ENCODE measurements around the gene NPAS4. TPM values are rescaled to one million over a fixed set of nuclear protein-coding genes. Genes with fewer than 3 reads are reported as not detected.

NPAS4 gene
- total RNA-seq, 1 donor from 2014 or later: under 0.01 TPM

- Histone ChIP-seq H3K36me3 (ENCODE audit: control insufficient read depth in 3 of 3, insufficient read depth in 3 of 3, low read length in 3 of 3) (no peaks in the 10 kb centered on the region), H3K9me3 (ENCODE audit: control insufficient read depth in 3 of 3, low read length in 3 of 3) (no peaks in the 10 kb centered on the region), H3K27me3 (ENCODE audit: control insufficient read depth in 3 of 3, insufficient read depth in 3 of 3, low read length in 3 of 3) (peaks cover 0 to 3% (median 3%) of the 10 kb centered on the region in 3 donors), H3K9ac (ENCODE audit: low read depth in 1 of 3, low read length in 3 of 3) (no peak overlapping the region), H3K27ac (ENCODE audit: low read depth, low read length) (no peak overlapping the region), H3K4me1 (ENCODE audit: control insufficient read depth in 3 of 3, insufficient read depth in 3 of 3, low read length in 3 of 3) (peaks cover 0 to 1% (median 0%) of the 10 kb centered on the region in 3 donors), H3K4me3 (ENCODE audit: low read length in 3 of 3) (no peak overlapping the region)
Observed at GRCh38 chr11:66393954-66394353, 26.9 kb upstream of the NPAS4 start.

DNA sequence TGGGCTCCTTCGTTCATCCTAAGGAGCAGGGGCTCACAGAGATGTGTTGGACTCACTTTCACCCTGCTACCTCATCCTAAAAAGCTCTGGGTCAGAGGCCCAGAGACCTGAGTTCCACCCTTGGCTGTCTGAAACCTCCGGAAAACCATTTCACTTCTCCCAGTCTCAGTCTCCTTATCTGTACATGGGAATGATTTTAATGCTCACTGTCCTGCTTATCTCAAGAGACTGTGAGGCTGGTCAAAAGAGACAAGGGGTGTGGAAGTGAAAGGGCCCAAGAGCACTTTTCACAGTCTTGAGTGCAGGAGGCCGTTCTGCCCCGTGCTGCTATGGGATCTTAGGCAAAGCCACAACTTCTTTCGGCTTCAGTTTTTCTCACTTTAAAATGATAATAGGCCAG, 13.2 kb upstream of the NPAS4 start:
- Histone ChIP-seq H3K4me3 (ENCODE audit: low read length in 3 of 3) (no peak overlapping the region), H3K27ac (ENCODE audit: low read depth, low read length) (no peak overlapping the region), H3K9me3 (ENCODE audit: control insufficient read depth in 3 of 3, low read length in 3 of 3) (no peaks in the 10 kb centered on the region), H3K9ac (ENCODE audit: low read depth in 1 of 3, low read length in 3 of 3) (no peak overlapping the region), H3K4me1 (ENCODE audit: control insufficient read depth in 3 of 3, insufficient read depth in 3 of 3, low read length in 3 of 3) (peaks cover 0 to 5% (median 5%) of the 10 kb centered on the region in 3 donors), H3K36me3 (ENCODE audit: control insufficient read depth in 3 of 3, insufficient read depth in 3 of 3, low read length in 3 of 3) (no peaks in the 10 kb centered on the region), H3K27me3 (ENCODE audit: control insufficient read depth in 3 of 3, insufficient read depth in 3 of 3, low read length in 3 of 3) (peaks cover 12 to 36% (median 20%) of the 10 kb centered on the region in 3 donors)

DNA sequence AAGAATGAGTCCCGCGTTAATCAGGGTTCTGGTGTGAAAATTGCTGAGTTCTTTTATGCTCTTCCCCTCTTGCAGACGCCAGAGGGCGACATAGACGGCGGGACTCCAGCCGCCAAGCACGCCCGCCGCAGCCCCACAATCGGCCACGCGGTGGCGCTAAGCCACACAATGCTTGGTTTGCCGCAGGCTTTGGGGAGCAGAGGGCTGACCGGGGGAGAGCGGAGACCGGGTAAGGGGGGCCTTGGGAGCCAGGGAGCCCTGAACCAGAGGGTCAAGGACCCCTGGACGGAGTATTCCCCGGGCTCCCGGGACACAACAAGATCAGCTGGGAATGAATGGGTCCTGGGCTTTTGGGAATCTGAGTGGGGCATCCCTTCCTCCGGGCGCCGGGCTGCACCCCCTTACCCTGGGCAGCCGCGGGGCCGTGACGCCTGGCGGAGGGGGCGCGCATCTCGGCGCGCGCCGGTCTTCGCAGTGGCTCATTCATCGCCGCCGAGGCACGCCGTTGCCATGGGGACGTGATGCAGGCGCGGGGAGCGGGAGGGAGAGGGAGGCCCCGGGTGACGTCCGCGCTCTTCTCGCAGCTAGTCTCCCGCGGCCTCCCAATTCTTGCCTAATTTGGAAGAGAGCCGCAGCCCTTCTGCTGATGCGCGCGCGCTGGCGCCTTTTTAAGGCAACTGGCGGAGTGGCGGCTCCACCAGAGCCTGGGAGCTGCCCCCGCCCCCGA, 12.2 kb upstream of the NPAS4 start:
- Histone ChIP-seq H3K27ac (ENCODE audit: low read depth, low read length) (no peak overlapping the region), H3K9ac (ENCODE audit: low read depth in 1 of 3, low read length in 3 of 3) (no peak overlapping the region), H3K27me3 (ENCODE audit: control insufficient read depth in 3 of 3, insufficient read depth in 3 of 3, low read length in 3 of 3) (peaks cover 8 to 33% (median 15%) of the 10 kb centered on the region in 3 donors)

DNA sequence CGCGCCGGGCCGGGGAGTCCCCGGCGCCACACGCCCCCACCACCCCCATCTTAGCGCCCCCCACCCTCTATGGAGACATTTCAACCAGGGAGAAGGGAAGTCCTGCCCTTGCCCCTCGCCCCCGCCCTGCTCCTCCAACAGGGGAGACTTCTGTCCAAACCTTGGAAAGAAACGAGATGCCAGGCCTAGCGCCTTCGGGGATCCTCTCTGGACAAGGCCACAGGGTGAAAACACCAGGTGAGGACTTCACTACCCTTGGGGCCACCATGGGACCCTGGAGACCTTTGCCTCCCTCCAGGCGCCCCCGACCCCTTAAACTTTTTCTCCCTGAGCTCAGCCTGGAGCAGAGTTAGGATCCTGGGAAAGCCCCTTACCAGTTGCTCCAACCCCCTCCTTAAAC, 11.6 kb upstream of the NPAS4 start:
- peaks cover 12 to 30% (median 16%) of the 10 kb centered on the region in 3 donors for H3K27me3 ChIP-seq (ENCODE audit: control insufficient read depth in 3 of 3, insufficient read depth in 3 of 3, low read length in 3 of 3)
- no peak overlapping the region for H3K4me3 ChIP-seq (ENCODE audit: low read length in 3 of 3)
- no peak overlapping the region for H3K9ac ChIP-seq (ENCODE audit: low read depth in 1 of 3, low read length in 3 of 3)
- H3K36me3 ChIP-seq (ENCODE audit: control insufficient read depth in 3 of 3, insufficient read depth in 3 of 3, low read length in 3 of 3): no peaks in the 10 kb centered on the region
- H3K27ac ChIP-seq (ENCODE audit: low read depth, low read length): no peak overlapping the region
- no peaks in the 10 kb centered on the region for H3K9me3 ChIP-seq (ENCODE audit: control insufficient read depth in 3 of 3, low read length in 3 of 3)
- H3K4me1 ChIP-seq (ENCODE audit: control insufficient read depth in 3 of 3, insufficient read depth in 3 of 3, low read length in 3 of 3): peaks cover 0 to 9% (median 5%) of the 10 kb centered on the region in 3 donors

More for the DNA sequence above, 12.2 kb upstream of the NPAS4 start:
- H3K4me1 ChIP-seq (ENCODE audit: control insufficient read depth in 3 of 3, insufficient read depth in 3 of 3, low read length in 3 of 3): peaks cover 0 to 8% (median 5%) of the 10 kb centered on the region in 3 donors
- no peaks in the 10 kb centered on the region for H3K9me3 ChIP-seq (ENCODE audit: control insufficient read depth in 3 of 3, low read length in 3 of 3)
- no peaks in the 10 kb centered on the region for H3K36me3 ChIP-seq (ENCODE audit: control insufficient read depth in 3 of 3, insufficient read depth in 3 of 3, low read length in 3 of 3)
- H3K4me3 ChIP-seq (ENCODE audit: low read length in 3 of 3): peak overlapping the region in 1 of 3 donors; percentile 49

GRCh38 chr11:66410191-66410590, 10.6 kb upstream of the NPAS4 start:
- no peak overlapping the region for H3K4me3 ChIP-seq (ENCODE audit: low read length in 3 of 3)
- peaks cover 15 to 33% (median 18%) of the 10 kb centered on the region in 3 donors for H3K27me3 ChIP-seq (ENCODE audit: control insufficient read depth in 3 of 3, insufficient read depth in 3 of 3, low read length in 3 of 3)
- no peaks in the 10 kb centered on the region for H3K9me3 ChIP-seq (ENCODE audit: control insufficient read depth in 3 of 3, low read length in 3 of 3)
- no peak overlapping the region for H3K27ac ChIP-seq (ENCODE audit: low read depth, low read length)
- peaks cover 0 to 9% (median 5%) of the 10 kb centered on the region in 3 donors for H3K4me1 ChIP-seq (ENCODE audit: control insufficient read depth in 3 of 3, insufficient read depth in 3 of 3, low read length in 3 of 3)
- H3K9ac ChIP-seq (ENCODE audit: low read depth in 1 of 3, low read length in 3 of 3): no peak overlapping the region
- no peaks in the 10 kb centered on the region for H3K36me3 ChIP-seq (ENCODE audit: control insufficient read depth in 3 of 3, insufficient read depth in 3 of 3, low read length in 3 of 3)

- Histone ChIP-seq H3K27me3 (ENCODE audit: control insufficient read depth in 3 of 3, insufficient read depth in 3 of 3, low read length in 3 of 3) (peaks cover 11 to 26% (median 18%) of the 10 kb centered on the region in 3 donors), H3K36me3 (ENCODE audit: control insufficient read depth in 3 of 3, insufficient read depth in 3 of 3, low read length in 3 of 3) (no peaks in the 10 kb centered on the region), H3K9ac (ENCODE audit: low read depth in 1 of 3, low read length in 3 of 3) (no peak overlapping the region), H3K9me3 (ENCODE audit: control insufficient read depth in 3 of 3, low read length in 3 of 3) (no peaks in the 10 kb centered on the region), H3K4me3 (ENCODE audit: low read length in 3 of 3) (no peak overlapping the region), H3K27ac (ENCODE audit: low read depth, low read length) (no peak overlapping the region), H3K4me1 (ENCODE audit: control insufficient read depth in 3 of 3, insufficient read depth in 3 of 3, low read length in 3 of 3) (peaks cover 0 to 9% (median 5%) of the 10 kb centered on the region in 3 donors)
Observed at GRCh38 chr11:66411323-66411722, 9.5 kb upstream of the NPAS4 start.

- H3K9ac ChIP-seq (ENCODE audit: low read depth in 1 of 3, low read length in 3 of 3): no peak overlapping the region
- no peak overlapping the region for H3K27ac ChIP-seq (ENCODE audit: low read depth, low read length)
- peaks cover 11 to 28% (median 18%) of the 10 kb centered on the region in 3 donors for H3K27me3 ChIP-seq (ENCODE audit: control insufficient read depth in 3 of 3, insufficient read depth in 3 of 3, low read length in 3 of 3)
- H3K9me3 ChIP-seq (ENCODE audit: control insufficient read depth in 3 of 3, low read length in 3 of 3): no peaks in the 10 kb centered on the region
- no peaks in the 10 kb centered on the region for H3K36me3 ChIP-seq (ENCODE audit: control insufficient read depth in 3 of 3, insufficient read depth in 3 of 3, low read length in 3 of 3)
- H3K4me3 ChIP-seq (ENCODE audit: low read length in 3 of 3): no peak overlapping the region
- H3K4me1 ChIP-seq (ENCODE audit: control insufficient read depth in 3 of 3, insufficient read depth in 3 of 3, low read length in 3 of 3): peaks cover 0 to 9% (median 5%) of the 10 kb centered on the region in 3 donors
Observed at GRCh38 chr11:66412110-66412509, 8.7 kb upstream of the NPAS4 start.

GRCh38 chr11:66413167-66413566, 7.7 kb upstream of the NPAS4 start:
- H3K9ac ChIP-seq (ENCODE audit: low read depth in 1 of 3, low read length in 3 of 3): no peak overlapping the region
- no peak overlapping the region for H3K27ac ChIP-seq (ENCODE audit: low read depth, low read length)
- peaks cover 11 to 28% (median 18%) of the 10 kb centered on the region in 3 donors for H3K27me3 ChIP-seq (ENCODE audit: control insufficient read depth in 3 of 3, insufficient read depth in 3 of 3, low read length in 3 of 3)
- H3K4me3 ChIP-seq (ENCODE audit: low read length in 3 of 3): no peak overlapping the region
- H3K9me3 ChIP-seq (ENCODE audit: control insufficient read depth in 3 of 3, low read length in 3 of 3): no peaks in the 10 kb centered on the region
- no peaks in the 10 kb centered on the region for H3K36me3 ChIP-seq (ENCODE audit: control insufficient read depth in 3 of 3, insufficient read depth in 3 of 3, low read length in 3 of 3)
- peaks cover 6 to 18% (median 12%) of the 10 kb centered on the region in 3 donors for H3K4me1 ChIP-seq (ENCODE audit: control insufficient read depth in 3 of 3, insufficient read depth in 3 of 3, low read length in 3 of 3)

GRCh38 chr11:66414120-66414934, 6.5 kb upstream of the NPAS4 start:
- no peak overlapping the region for H3K27ac ChIP-seq (ENCODE audit: low read depth, low read length)
- H3K4me3 ChIP-seq (ENCODE audit: low read length in 3 of 3): no peak overlapping the region
- H3K4me1 ChIP-seq (ENCODE audit: control insufficient read depth in 3 of 3, insufficient read depth in 3 of 3, low read length in 3 of 3): peaks cover 16 to 23% (median 18%) of the 10 kb centered on the region in 3 donors
- H3K36me3 ChIP-seq (ENCODE audit: control insufficient read depth in 3 of 3, insufficient read depth in 3 of 3, low read length in 3 of 3): no peaks in the 10 kb centered on the region
- H3K9ac ChIP-seq (ENCODE audit: low read depth in 1 of 3, low read length in 3 of 3): no peak overlapping the region
- H3K9me3 ChIP-seq (ENCODE audit: control insufficient read depth in 3 of 3, low read length in 3 of 3): no peaks in the 10 kb centered on the region
- H3K27me3 ChIP-seq (ENCODE audit: control insufficient read depth in 3 of 3, insufficient read depth in 3 of 3, low read length in 3 of 3): peaks cover 14 to 31% (median 19%) of the 10 kb centered on the region in 3 donors

GRCh38 chr11:66415423-66415822, 5.4 kb upstream of the NPAS4 start:
- Histone ChIP-seq H3K9ac (ENCODE audit: low read depth in 1 of 3, low read length in 3 of 3) (no peak overlapping the region), H3K9me3 (ENCODE audit: control insufficient read depth in 3 of 3, low read length in 3 of 3) (no peaks in the 10 kb centered on the region), H3K4me3 (ENCODE audit: low read length in 3 of 3) (no peak overlapping the region), H3K36me3 (ENCODE audit: control insufficient read depth in 3 of 3, insufficient read depth in 3 of 3, low read length in 3 of 3) (no peaks in the 10 kb centered on the region), H3K27me3 (ENCODE audit: control insufficient read depth in 3 of 3, insufficient read depth in 3 of 3, low read length in 3 of 3) (peaks cover 8 to 22% (median 10%) of the 10 kb centered on the region in 3 donors), H3K4me1 (ENCODE audit: control insufficient read depth in 3 of 3, insufficient read depth in 3 of 3, low read length in 3 of 3) (peaks cover 24 to 32% (median 26%) of the 10 kb centered on the region in 3 donors), H3K27ac (ENCODE audit: low read depth, low read length) (no peak overlapping the region)

All from skeletal muscle tissue (tissue), 4 donors.